ENCODE measurements around the gene CAPG. TPM values are rescaled to one million over a fixed set of nuclear protein-coding genes. Genes with fewer than 3 reads are reported as not detected.

The CAPG gene
- total and polyA plus RNA-seq, 9 of the 15 experiments (the other 6 are each of a cell fraction or from before 2014, with no cell fraction given), result 10.6 to 90.4 (median 56.0) TPM

- peak; percentile 51 for TF ChIP-seq REST (IDR thresholded peaks at IDR 0.05; ENCODE audit: borderline replicate concordance)
- no peak for TF ChIP-seq REST (CRISPR knock-in tag; IDR thresholded peaks at IDR 0.05; ENCODE audit: low read depth)
- peak; percentile 70 for TF ChIP-seq L3MBTL2 (IDR thresholded peaks at IDR 0.05)
- peak; percentile 17 for TF ChIP-seq ZFX (CRISPR knock-in tag; IDR thresholded peaks at IDR 0.05)
- peak; percentile 70 for TF ChIP-seq MAFG (tag; conservative IDR thresholded peaks at IDR 0.05)
- peak; percentile 29 for TF ChIP-seq CTBP1 (IDR thresholded peaks at IDR 0.05; ENCODE audit: borderline replicate concordance)
- no peak for TF ChIP-seq ATF1 (CRISPR knock-in tag; IDR thresholded peaks at IDR 0.05)
- TF ChIP-seq ATF1 (tag; IDR thresholded peaks at IDR 0.05), result peak; percentile 40
- TF ChIP-seq FOXK2 (conservative IDR thresholded peaks at IDR 0.05 in 1 of 2, IDR thresholded peaks at IDR 0.05 in 1 of 2; ENCODE audit: low read depth in 2 of 2), result 0 out of 4 replicates have a peak, but pooled peaks of 1 of the 2 experiments have one; percentile 17
- 0 out of 2 replicates have a peak, but pooled peaks have one; percentile 23 for TF ChIP-seq ETV1 (tag; conservative IDR thresholded peaks at IDR 0.05; ENCODE audit: low read depth)
- TF ChIP-seq TCF7L2 (IDR thresholded peaks at IDR 0.05; ENCODE audit: low read depth, low read length), result no peak
- TF ChIP-seq TBP (optimal IDR thresholded peaks at IDR 0.05; ENCODE audit: low read depth, low read length), result peak; percentile 36
- TF ChIP-seq EHMT2 (IDR thresholded peaks at IDR 0.05), result peak; percentile 61; the same call in 1 of the 2 replicates
- no peak for TF ChIP-seq NR2C2 (CRISPR knock-in tag; IDR thresholded peaks at IDR 0.05)
- peak; percentile 77 for TF ChIP-seq NR2C2 (tag; IDR thresholded peaks at IDR 0.05)
- TF ChIP-seq ZNF766 (CRISPR knock-in tag; conservative IDR thresholded peaks at IDR 0.05), result peak; percentile 68
- TF ChIP-seq POU5F1 (IDR thresholded peaks at IDR 0.05; ENCODE audit: borderline replicate concordance, low read depth, low read length, partially characterized antibody), result no peak
- TF ChIP-seq SUPT5H (IDR thresholded peaks at IDR 0.05), result no peak
- TF ChIP-seq, protein P1, sequence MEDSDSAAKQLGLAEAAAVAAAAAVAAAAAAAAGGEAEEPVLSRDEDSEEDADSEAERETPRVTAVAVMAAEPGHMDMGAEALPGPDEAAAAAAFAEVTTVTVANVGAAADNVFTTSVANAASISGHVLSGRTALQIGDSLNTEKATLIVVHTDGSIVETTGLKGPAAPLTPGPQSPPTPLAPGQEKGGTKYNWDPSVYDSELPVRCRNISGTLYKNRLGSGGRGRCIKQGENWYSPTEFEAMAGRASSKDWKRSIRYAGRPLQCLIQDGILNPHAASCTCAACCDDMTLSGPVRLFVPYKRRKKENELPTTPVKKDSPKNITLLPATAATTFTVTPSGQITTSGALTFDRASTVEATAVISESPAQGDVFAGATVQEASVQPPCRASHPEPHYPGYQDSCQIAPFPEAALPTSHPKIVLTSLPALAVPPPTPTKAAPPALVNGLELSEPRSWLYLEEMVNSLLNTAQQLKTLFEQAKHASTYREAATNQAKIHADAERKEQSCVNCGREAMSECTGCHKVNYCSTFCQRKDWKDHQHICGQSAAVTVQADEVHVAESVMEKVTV (CRISPR knock-in tag; IDR thresholded peaks at IDR 0.05), result 0 out of 2 replicates have a peak, but pooled peaks have one; percentile 5
These were observed 4.8 kb upstream of the CAPG start (continued) for GRCh38 chr2:85414761-85415553.
